ENCODE data around the gene TRIOBP.

TRIOBP gene

GRCh38 chr22:37753746-37754145 lies 56.9 kb downstream of the TRIOBP start:
- no peak overlapping the region for H3K4me3 ChIP-seq (replicated peaks; ENCODE audit: low read depth, low read length)
- TF ChIP-seq CTCF (IDR thresholded peaks at IDR 0.05; ENCODE audit: low read length, missing control alignments), result no peak
- no peak for DNase-seq (ENCODE audit: low read depth)

DNA sequence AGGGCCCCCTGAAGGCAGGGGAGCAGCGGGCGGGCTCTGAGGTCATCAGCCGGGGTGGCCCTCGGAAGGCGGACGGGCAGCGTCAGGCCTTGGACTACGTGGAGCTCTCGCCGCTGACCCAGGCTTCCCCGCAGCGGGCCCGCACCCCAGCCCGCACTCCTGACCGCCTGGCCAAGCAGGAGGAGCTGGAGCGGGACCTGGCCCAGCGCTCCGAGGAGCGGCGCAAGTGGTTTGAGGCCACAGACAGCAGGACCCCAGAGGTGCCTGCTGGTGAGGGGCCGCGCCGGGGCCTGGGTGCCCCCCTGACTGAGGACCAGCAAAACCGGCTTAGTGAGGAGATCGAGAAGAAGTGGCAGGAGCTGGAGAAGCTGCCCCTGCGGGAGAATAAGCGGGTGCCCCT lies 60.8 kb downstream of the TRIOBP start:
- no peak for DNase-seq (ENCODE audit: low read depth)
- H3K4me3 ChIP-seq (replicated peaks; ENCODE audit: low read depth, low read length), result no peak overlapping the region
- no peak for TF ChIP-seq CTCF (IDR thresholded peaks at IDR 0.05; ENCODE audit: low read length, missing control alignments)

GRCh38 chr22:37758694-37759093 lies 61.8 kb downstream of the TRIOBP start:
- TF ChIP-seq CTCF (IDR thresholded peaks at IDR 0.05; ENCODE audit: low read length, missing control alignments), result no peak
- no peak overlapping the region for H3K4me3 ChIP-seq (replicated peaks; ENCODE audit: low read depth, low read length)
- DNase-seq (ENCODE audit: low read depth), result no peak

GRCh38 chr22:37759281-37759680 lies 62.4 kb downstream of the TRIOBP start:
- no peak overlapping the region for H3K4me3 ChIP-seq (replicated peaks; ENCODE audit: low read depth, low read length)
- no peak for TF ChIP-seq CTCF (IDR thresholded peaks at IDR 0.05; ENCODE audit: low read length, missing control alignments)
- no peak for DNase-seq (ENCODE audit: low read depth)

DNA sequence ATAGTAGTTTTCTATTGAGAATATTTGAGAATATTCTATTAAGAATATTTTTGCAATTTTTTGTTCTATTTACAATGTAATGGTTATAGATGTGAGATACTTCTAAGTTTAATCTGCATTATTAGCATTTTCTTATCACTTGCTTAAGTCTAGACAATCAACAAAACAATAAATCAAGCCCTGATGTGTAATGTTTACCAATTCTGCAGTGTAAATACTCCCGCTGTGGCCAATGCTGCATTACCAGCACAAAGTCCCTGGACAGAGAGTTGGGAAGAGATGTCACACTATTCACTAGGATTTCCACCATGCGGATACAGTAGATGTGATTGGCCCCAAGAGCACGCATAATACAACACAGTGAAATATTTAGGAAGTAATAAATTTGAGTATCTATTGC lies 63.3 kb downstream of the TRIOBP start:
- no peak for DNase-seq (ENCODE audit: low read depth)
- TF ChIP-seq CTCF (IDR thresholded peaks at IDR 0.05; ENCODE audit: low read length, missing control alignments), result no peak
- H3K4me3 ChIP-seq (replicated peaks; ENCODE audit: low read depth, low read length), result no peak overlapping the region

- no peak for DNase-seq (ENCODE audit: low read depth)
- no peak overlapping the region for H3K4me3 ChIP-seq (replicated peaks; ENCODE audit: low read depth, low read length)
- no peak for TF ChIP-seq CTCF (IDR thresholded peaks at IDR 0.05; ENCODE audit: low read length, missing control alignments)
Measured at GRCh38 chr22:37762389-37762836, 65.6 kb downstream of the TRIOBP start.

DNA sequence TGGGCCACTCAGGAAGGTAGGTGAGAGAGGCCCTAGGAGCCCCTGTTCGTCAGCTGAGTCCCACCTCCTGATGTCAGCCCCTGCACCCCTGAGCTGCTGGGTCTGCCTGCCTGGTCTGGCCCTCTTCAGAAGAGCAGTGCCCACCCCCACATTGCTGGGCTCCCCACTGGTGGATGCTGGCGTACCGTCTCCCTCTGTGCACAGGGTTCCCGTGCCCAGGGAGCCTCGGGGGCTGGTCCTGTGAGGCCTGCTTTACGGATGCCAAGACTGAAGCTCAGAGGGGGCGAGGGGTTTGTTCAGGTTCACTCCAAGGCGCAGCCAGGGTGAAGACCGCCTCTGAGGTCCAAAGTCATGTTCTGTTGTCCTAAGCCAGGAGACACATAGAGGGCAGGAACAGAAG lies 66.2 kb downstream of the TRIOBP start:
- H3K4me3 ChIP-seq (replicated peaks; ENCODE audit: low read depth, low read length), result no peak overlapping the region
- no peak for TF ChIP-seq CTCF (IDR thresholded peaks at IDR 0.05; ENCODE audit: low read length, missing control alignments)
- no peak for DNase-seq (ENCODE audit: low read depth)

Data from fibroblast of pulmonary artery (primary cell).